ENCODE measurements around the gene KSR2. TPM values are rescaled to one million over a fixed set of nuclear protein-coding genes. Genes with fewer than 3 reads are reported as not detected.
A peak's percentile ranks its signal among the peaks of the same experiment; 100 is the strongest.

The KSR2 gene
- total RNA-seq = not detected
- long read RNA-seq = 0 reads

- peaks cover 84% of the 10 kb centered on the region for H3K27me3 ChIP-seq (ENCODE audit: low read depth)
- H3K27ac ChIP-seq (replicated peaks) = no peak within 1 kb of the TSS
- H3K4me1 ChIP-seq = peaks cover 7% of the 10 kb centered on the region
- H3K9me3 ChIP-seq (replicated peaks) = peaks cover 25% of the 10 kb centered on the region
- DNase-seq = no peak
- TF ChIP-seq, protein P1, sequence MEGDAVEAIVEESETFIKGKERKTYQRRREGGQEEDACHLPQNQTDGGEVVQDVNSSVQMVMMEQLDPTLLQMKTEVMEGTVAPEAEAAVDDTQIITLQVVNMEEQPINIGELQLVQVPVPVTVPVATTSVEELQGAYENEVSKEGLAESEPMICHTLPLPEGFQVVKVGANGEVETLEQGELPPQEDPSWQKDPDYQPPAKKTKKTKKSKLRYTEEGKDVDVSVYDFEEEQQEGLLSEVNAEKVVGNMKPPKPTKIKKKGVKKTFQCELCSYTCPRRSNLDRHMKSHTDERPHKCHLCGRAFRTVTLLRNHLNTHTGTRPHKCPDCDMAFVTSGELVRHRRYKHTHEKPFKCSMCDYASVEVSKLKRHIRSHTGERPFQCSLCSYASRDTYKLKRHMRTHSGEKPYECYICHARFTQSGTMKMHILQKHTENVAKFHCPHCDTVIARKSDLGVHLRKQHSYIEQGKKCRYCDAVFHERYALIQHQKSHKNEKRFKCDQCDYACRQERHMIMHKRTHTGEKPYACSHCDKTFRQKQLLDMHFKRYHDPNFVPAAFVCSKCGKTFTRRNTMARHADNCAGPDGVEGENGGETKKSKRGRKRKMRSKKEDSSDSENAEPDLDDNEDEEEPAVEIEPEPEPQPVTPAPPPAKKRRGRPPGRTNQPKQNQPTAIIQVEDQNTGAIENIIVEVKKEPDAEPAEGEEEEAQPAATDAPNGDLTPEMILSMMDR (IDR thresholded peaks at IDR 0.05; ENCODE audit: borderline replicate concordance) = no peak
- peak within 1 kb of the TSS; percentile 62 for H3K4me3 ChIP-seq
- intact Hi-C loops (cut with micrococcal nuclease) = no loop called here
- no peaks in the 10 kb centered on the region for H3K36me3 ChIP-seq
Measured at GRCh38 chr12:117968826-117969659, at the start of gene KSR2. TSS of gene KSR2 (minus strand) at chr12:117968990. CDS start at chr12:117968255, 735 bp downstream.

DNA sequence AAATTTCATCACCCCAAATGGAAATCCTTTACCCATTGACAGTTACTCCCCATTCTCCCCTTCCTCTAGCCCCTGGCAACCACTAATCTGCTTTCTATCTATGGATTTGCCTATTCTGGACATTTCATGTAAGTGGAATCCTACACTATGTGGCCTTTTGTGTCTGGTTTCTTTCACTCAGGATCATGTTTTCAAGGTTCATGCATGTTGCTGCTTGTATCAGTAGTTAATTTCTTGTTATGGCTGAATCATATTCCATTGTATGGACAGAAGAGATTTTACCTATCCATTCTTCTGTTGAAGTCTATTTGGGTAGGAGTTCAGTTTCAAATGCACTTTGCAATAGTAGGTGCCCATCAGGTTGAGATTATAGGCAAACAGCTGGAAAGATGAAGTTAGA lies 49.1 kb upstream of the KSR2 start:
- no peak for DNase-seq
- Histone ChIP-seq H3K4me3 (no peak overlapping the region), H3K27me3 (ENCODE audit: low read depth) (no peaks in the 10 kb centered on the region), H3K4me1 (peaks cover 20% of the 10 kb centered on the region), H3K27ac (replicated peaks) (no peak overlapping the region), H3K36me3 (peaks cover 14% of the 10 kb centered on the region), H3K9me3 (replicated peaks) (no peaks in the 10 kb centered on the region)
- TF ChIP-seq, protein P1 (IDR thresholded peaks at IDR 0.05; ENCODE audit: borderline replicate concordance) = no peak
- intact Hi-C loops (cut with micrococcal nuclease) = no loop called here

DNA sequence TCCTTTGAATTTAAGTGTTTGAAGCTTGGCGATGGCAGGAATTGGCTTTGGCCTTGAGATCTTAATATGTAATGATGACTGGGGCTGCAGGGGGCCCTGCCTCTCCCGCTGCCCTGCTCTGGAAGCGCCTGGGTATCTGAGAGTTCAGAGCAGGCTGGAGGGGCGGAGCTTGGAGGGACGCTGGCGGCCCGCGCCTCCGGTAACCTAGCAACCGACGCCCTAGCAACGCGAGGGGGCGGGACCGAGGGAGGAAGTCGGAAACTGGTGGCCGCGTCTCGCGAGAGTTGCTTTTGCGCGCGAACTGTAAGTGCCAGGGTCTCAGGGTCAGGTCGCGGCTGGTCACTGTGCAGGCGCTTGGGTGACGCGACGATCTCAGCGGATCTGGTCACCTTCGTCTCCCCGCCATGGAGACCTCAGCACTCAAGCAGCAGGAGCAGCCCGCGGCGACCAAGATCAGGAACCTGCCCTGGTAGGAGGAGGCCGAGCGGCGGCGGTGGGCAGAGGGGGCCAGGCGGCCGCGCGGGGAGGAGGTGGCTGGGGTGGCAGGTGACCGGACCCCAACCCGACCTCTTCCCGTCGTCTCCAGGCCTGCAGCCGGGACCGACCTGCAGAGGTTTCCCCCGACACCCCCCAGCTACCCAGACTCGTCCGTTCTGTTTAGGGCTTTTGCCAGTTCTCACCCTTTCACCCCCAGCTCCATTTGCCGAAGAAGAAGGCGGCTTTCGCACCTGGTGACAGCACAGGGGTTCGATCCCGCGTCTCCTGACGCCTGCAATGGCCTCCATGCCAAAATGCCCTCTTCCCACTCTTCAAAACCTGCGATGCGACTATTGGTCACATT lies 47.9 kb upstream of the KSR2 start, which contains the start of gene RFC5:
TSS of gene RFC5 (plus strand) at position 280 of the 841 bp plus-strand sequence. CDS start at position 405, 125 bp downstream.
- Histone ChIP-seq H3K36me3 (peaks cover 14% of the 10 kb centered on the region), H3K4me3 (peak within 1 kb of the TSS; percentile 82), H3K27me3 (ENCODE audit: low read depth) (no peaks in the 10 kb centered on the region), H3K9me3 (replicated peaks) (no peaks in the 10 kb centered on the region), H3K27ac (replicated peaks) (peak within 1 kb of the TSS; percentile 42), H3K4me1 (peaks cover 20% of the 10 kb centered on the region)
- peak; percentile 99 for DNase-seq
- intact Hi-C loops (cut with micrococcal nuclease) = no loop called here
- TF ChIP-seq, protein P1 (IDR thresholded peaks at IDR 0.05; ENCODE audit: borderline replicate concordance) = no peak

DNA sequence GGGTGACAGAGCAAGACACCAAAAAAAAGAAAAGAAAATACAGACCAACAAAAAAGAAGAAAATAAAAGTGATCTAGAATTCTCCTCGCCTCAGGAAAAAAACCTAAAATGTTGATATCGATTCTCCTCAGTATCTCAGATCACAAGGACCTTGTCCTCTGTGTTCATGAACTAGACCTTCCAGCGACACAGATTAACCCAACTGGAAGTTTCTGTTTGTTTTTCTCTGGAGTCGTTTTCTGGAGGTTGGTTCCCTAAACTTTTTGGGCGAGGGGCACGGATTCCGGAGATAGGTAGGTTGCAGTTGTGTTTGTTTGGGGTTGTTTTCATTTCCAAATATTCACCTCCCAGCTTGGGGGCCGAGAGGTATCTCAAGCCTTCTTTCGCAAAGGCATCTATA lies 47.2 kb upstream of the KSR2 start:
- intact Hi-C loops (cut with micrococcal nuclease) = no loop called here
- H3K36me3 ChIP-seq = peaks cover 12% of the 10 kb centered on the region
- H3K9me3 ChIP-seq (replicated peaks) = no peaks in the 10 kb centered on the region
- H3K27me3 ChIP-seq (ENCODE audit: low read depth) = no peaks in the 10 kb centered on the region
- TF ChIP-seq, protein P1 (IDR thresholded peaks at IDR 0.05; ENCODE audit: borderline replicate concordance) = no peak
- no peak for DNase-seq
- no peak overlapping the region for H3K27ac ChIP-seq (replicated peaks)
- peak overlapping the region; percentile 82 for H3K4me3 ChIP-seq
- H3K4me1 ChIP-seq = peaks cover 20% of the 10 kb centered on the region

GRCh38 chr12:118015306-118015705 lies 46.5 kb upstream of the KSR2 start:
- intact Hi-C loops (cut with micrococcal nuclease) = no loop called here
- no peak overlapping the region for H3K27ac ChIP-seq (replicated peaks)
- no peak overlapping the region for H3K4me3 ChIP-seq
- no peak for DNase-seq
- no peaks in the 10 kb centered on the region for H3K27me3 ChIP-seq (ENCODE audit: low read depth)
- H3K36me3 ChIP-seq = peaks cover 6% of the 10 kb centered on the region
- H3K9me3 ChIP-seq (replicated peaks) = no peaks in the 10 kb centered on the region
- peaks cover 20% of the 10 kb centered on the region for H3K4me1 ChIP-seq
- TF ChIP-seq, protein P1 (IDR thresholded peaks at IDR 0.05; ENCODE audit: borderline replicate concordance) = no peak
